Gastrocnemius medialis (tissue), 4 donors: ENCODE data around the gene ZNF750. TPM values are rescaled to one million over a fixed set of nuclear protein-coding genes. Genes with fewer than 3 reads are reported as not detected.
"Not testable (repeated sequence)": the region's sequence is repeated elsewhere in the genome, so short reads cannot be mapped to it uniquely, and the experiment has no call there.

Experiments
- ATAC-seq, 2 donors: fragments of 150-250 bp; one replicate each; pipeline ENCODE4 v1.9.1; 2016
- DNase-seq, 2 donors: peaks; one replicate each; pipeline ENCODE4 v3.0.0-alpha.2; 2019
- H3K27ac ChIP-seq, 4 donors: fragments of 200-600 bp; sonication (generic); 1 replicate in 1 of 4; 2 replicates in 3 of 4; pipeline ENCODE4 v1.5.1; 2016 to 2018; ENCODE audit warnings: mild to moderate bottlenecking in 2 of 4, moderate library complexity in 1 of 4
- H3K27me3 ChIP-seq, 3 donors: fragments of 200-600 bp; sonication (generic) in 2 of 3; 1 replicate in 1 of 3; 2 replicates in 2 of 3; pipeline versions ENCODE4 v1.5.1 to v1.6.0; 2016 to 2019; ENCODE audit warnings: mild to moderate bottlenecking in 1 of 3, moderate library complexity in 1 of 3
- H3K36me3 ChIP-seq, 2 donors: fragments of 200-600 bp; sonication (generic) in 1 of 2; one replicate each; pipeline ENCODE4 v1.5.1; 2017 to 2018
- H3K4me1 ChIP-seq, 2 donors: fragments of 200-600 bp; sonication (generic) in 1 of 2; one replicate each; pipeline ENCODE4 v1.5.1; 2016 to 2017; ENCODE audit warnings: mild to moderate bottlenecking in 2 of 2
- H3K4me3 ChIP-seq, 4 donors: fragments of 200-600 bp; sonication (generic) in 3 of 4; 1 replicate in 1 of 4; 2 replicates in 3 of 4; pipeline ENCODE4 v1.5.1; 2016 to 2019; ENCODE audit warnings: mild to moderate bottlenecking in 2 of 4
- H3K9me3 ChIP-seq, 3 donors: fragments of 200-600 bp; sonication (generic) in 2 of 3; 1 replicate in 1 of 3; 2 replicates in 2 of 3; pipeline ENCODE4 v1.5.1; 2016 to 2019
- POLR2A ChIP-seq, 2 donors: fragments of 450-650 bp; IDR thresholded peaks; one replicate each; pipeline ENCODE4 v1.6.1; 2017; ENCODE audit warnings: antibody characterized with exemption in 2 of 2, mild to moderate bottlenecking in 2 of 2, moderate library complexity in 2 of 2
- in situ Hi-C, 4 donors: fragments of 200-750 bp; cut with MboI; loops; one replicate each; pipeline versions ENCODE4 v1.15.0 to v1.8.0; 2017; ENCODE audit warnings: low sequenced_read_pairs in 4 of 4
- intact Hi-C: fragments of 100-400 bp; cut with DNase I; formaldehyde crosslinking; loops from one replicate; pipeline ENCODE4 v1.15.1; 2023; ENCODE audit warnings: low total_unique reads
- total RNA-seq, 4 donors: library from RNA; depleted of rRNA; stranded (reverse); fragments of >200 nt; gene quantifications; one replicate each; pipeline versions ENCODE4 v1.1.0 to v1.2.3, GENCODE V29; 2016
- TF ChIP-seq, protein P1 (sequence below), 5 experiments: fragments of 450-650 bp in 3 of 5; fragments of 200-600 bp in 2 of 5; sonication (generic) in 2 of 5; IDR thresholded peaks in 4 of 5; conservative IDR thresholded peaks in 1 of 5; 1 replicate in 4 of 5; 2 replicates in 1 of 5; pipeline ENCODE4 v1.5.1; 2016 to 2019; ENCODE audit warnings: antibody characterized with exemption in 5 of 5, mild to moderate bottlenecking in 3 of 5, moderate library complexity in 3 of 5

Gene ZNF750
- total RNA-seq, 4 donors from 2014 or later: 2.5 to 17.8 (median 11.7) TPM

DNA sequence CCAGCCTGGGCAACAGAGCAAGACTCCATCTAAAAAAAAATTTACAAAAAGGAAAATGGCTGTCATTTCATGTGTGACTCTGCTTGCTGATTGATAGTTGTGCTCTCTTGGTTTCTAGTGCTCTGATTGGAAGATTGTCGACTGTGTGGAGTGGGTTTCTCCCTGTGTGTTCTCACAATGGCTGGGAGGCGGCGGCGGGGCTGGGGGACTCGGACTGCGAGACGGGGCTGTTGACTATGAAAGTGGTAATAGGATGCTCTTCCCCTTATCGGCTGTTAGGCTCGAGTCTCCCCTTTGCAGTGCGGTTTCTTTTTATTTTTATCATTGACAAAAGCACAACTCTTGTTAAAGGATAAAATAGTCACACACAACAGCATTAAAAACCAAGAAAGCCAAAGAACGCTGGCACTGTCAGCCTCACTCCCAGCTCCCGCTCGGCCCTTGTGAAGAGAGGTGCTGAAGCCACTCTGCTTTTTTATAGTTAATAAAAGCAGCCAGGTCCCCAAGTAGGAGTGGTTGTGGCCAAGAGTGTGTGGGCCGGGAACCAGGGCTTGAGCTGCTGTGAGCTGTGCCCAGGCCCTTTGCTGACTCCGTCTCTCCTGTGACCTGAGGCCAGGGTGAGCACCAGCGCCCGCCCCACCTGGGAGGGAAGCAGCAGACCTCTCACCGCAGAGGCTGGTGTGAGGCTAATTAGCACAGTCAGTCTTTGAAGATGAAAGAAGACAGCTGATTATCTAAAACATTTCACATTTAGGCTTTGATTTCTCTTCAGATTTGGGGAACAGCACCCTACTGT lies 51.4 kb downstream of the ZNF750 start:
- Histone ChIP-seq H3K36me3 (peaks cover 0 to 4% of the 10 kb centered on the region in 2 donors), H3K27me3 (no peaks in the 10 kb centered on the region), H3K9me3 (no peaks in the 10 kb centered on the region), H3K27ac (peak overlapping the region; percentile 82 to 90 (median 85)), H3K4me1 (peaks cover 23 to 29% of the 10 kb centered on the region in 2 donors), H3K4me3 (no peak overlapping the region)
- TF ChIP-seq, protein P1, sequence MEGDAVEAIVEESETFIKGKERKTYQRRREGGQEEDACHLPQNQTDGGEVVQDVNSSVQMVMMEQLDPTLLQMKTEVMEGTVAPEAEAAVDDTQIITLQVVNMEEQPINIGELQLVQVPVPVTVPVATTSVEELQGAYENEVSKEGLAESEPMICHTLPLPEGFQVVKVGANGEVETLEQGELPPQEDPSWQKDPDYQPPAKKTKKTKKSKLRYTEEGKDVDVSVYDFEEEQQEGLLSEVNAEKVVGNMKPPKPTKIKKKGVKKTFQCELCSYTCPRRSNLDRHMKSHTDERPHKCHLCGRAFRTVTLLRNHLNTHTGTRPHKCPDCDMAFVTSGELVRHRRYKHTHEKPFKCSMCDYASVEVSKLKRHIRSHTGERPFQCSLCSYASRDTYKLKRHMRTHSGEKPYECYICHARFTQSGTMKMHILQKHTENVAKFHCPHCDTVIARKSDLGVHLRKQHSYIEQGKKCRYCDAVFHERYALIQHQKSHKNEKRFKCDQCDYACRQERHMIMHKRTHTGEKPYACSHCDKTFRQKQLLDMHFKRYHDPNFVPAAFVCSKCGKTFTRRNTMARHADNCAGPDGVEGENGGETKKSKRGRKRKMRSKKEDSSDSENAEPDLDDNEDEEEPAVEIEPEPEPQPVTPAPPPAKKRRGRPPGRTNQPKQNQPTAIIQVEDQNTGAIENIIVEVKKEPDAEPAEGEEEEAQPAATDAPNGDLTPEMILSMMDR (IDR thresholded peaks at IDR 0.05 in 4 of 5, conservative IDR thresholded peaks at IDR 0.05 in 1 of 5): no peak
- no peak for TF ChIP-seq POLR2A (IDR thresholded peaks at IDR 0.05)
- DNase-seq: peak in 1 of 2 donors; percentile 49
- ATAC-seq: no peak
- in situ Hi-C loops: loop anchor here in 3 of 4 donors (10.0 kb wide), 1 partner anchor 126 kb away; no protein-coding TSS in a partner anchor
- intact Hi-C loops: loop anchor here (10.0 kb wide), 1 partner anchor 266 kb away; no protein-coding TSS in a partner anchor

DNA sequence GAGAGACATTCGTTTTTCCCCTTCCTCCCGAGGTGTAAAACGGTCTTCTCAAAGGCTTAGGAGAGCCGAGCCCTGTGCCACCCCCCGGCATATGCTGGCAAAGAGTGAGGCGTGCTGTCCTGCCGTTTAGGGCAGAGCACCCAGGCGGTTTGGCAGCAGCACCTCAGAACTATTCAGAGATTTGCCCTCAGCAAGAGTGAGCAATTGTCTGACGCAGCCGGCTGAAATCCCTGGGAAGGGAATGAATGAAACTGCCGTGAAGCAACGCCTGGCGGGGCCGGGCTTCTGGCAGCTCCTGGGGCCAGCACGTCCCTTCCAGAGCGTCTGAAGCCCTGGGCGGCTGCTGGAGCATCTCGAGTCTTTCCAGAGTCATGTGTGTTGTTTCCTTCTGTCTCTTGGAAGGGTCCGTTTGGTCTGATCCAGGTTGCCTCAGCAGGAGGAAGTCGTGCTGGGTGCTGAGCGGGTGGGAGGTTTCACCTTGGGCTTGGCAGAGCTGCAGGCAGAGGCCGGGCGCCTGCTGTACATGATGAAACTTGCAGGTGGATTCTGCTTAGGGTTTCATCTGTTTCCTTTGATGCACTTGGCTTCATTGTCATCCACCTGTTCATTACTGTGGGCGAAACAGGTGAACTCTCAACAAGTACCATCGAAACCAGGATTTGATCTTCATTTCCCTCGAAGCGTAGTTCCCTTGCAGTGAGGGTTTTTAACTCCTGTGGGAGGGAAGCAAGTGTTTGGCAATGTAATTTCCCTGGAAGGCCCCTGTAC lies 52.6 kb downstream of the ZNF750 start:
- no peaks in the 10 kb centered on the region for H3K27me3 ChIP-seq
- TF ChIP-seq, protein P1 (IDR thresholded peaks at IDR 0.05 in 4 of 5, conservative IDR thresholded peaks at IDR 0.05 in 1 of 5): no peak
- TF ChIP-seq POLR2A (IDR thresholded peaks at IDR 0.05): peak; percentile 71
- no peaks in the 10 kb centered on the region for H3K9me3 ChIP-seq
- peak overlapping the region; percentile 82 to 90 (median 85) for H3K27ac ChIP-seq
- ATAC-seq (peak; percentile 89 to 90), DNase-seq (peak; percentile 92 to 97)
- peaks cover 0 to 7% of the 10 kb centered on the region in 2 donors for H3K36me3 ChIP-seq
- peaks cover 28 to 32% of the 10 kb centered on the region in 2 donors for H3K4me1 ChIP-seq
- intact Hi-C loops (loop anchor here (1.0 to 10.0 kb wide), 5 partner anchors 17 to 268 kb away; no protein-coding TSS in a partner anchor), in situ Hi-C loops (loop anchor here in 3 of 4 donors (10.0 kb wide), 1 partner anchor 128 kb away; no protein-coding TSS in a partner anchor)
- H3K4me3 ChIP-seq: no peak overlapping the region

DNA sequence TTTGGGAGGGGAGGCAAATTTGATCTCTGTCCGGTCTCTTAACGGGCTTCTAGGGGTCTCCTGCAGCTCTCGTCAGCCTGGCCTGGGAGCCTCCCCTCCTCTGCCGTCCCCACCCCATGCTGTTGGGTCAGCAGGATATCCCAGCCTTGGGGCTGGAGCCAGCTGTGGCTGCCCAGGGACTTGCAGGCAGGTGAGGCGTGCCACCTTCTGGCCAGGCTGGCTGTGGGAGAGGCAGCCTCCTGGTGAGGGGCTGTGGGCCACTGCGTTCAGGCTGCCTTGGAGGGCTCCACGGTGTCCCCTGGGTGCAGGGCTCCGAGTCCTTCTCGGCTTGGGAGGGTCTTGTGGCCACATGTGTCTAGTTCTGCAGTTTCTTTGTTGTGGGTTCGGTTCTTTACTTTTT lies 53.4 kb downstream of the ZNF750 start:
- no peak for TF ChIP-seq POLR2A (IDR thresholded peaks at IDR 0.05)
- TF ChIP-seq, protein P1 (IDR thresholded peaks at IDR 0.05 in 4 of 5, conservative IDR thresholded peaks at IDR 0.05 in 1 of 5): no peak
- Histone ChIP-seq H3K36me3 (peaks cover 0 to 7% of the 10 kb centered on the region in 2 donors), H3K4me1 (peaks cover 31 to 37% of the 10 kb centered on the region in 2 donors), H3K4me3 (no peak overlapping the region), H3K27ac (peak overlapping the region; percentile 82 to 90 (median 85)), H3K9me3 (no peaks in the 10 kb centered on the region), H3K27me3 (no peaks in the 10 kb centered on the region)
- intact Hi-C loops (loop anchor here (10.0 kb wide), 1 partner anchor 268 kb away; no protein-coding TSS in a partner anchor), in situ Hi-C loops (loop anchor here in 3 of 4 donors (10.0 kb wide), 1 partner anchor 128 kb away; no protein-coding TSS in a partner anchor)
- ATAC-seq: peak in 1 of 2 donors; percentile 15
- peak; percentile 32 to 86 for DNase-seq

DNA sequence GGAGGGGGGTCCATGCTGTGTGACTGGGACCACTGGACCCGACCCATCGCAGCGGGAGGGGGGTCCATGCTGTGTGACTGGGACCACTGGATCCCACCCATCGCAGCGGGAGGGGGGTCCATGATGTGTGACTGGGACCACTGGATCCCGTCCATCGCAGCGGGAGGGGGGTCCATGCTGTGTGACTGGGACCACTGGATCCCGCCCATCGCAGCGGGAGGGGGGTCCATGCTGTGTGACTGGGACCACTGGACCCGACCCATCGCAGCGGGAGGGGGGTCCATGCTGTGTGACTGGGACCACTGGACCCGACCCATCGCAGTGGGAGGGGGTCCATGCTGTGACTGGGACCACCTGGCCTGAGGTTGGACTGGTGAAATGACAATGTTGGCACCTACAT lies 54.2 kb downstream of the ZNF750 start:
- peaks cover 31 to 37% of the 10 kb centered on the region in 2 donors for H3K4me1 ChIP-seq
- not testable (repeated sequence) for H3K9me3 ChIP-seq, H3K27me3 ChIP-seq, DNase-seq, H3K4me3 ChIP-seq, ATAC-seq, H3K36me3 ChIP-seq
- in situ Hi-C loops: loop anchor here in 3 of 4 donors (10.0 kb wide), 1 partner anchor 129 kb away; no protein-coding TSS in a partner anchor
- intact Hi-C loops: loop anchor here (10.0 kb wide), 1 partner anchor 269 kb away; no protein-coding TSS in a partner anchor
- peak overlapping the region in 1 of 4 donors; percentile 90 for H3K27ac ChIP-seq
